H1 (cell line): ENCODE results near the gene CTIF. TPM values are rescaled to one million over a fixed set of nuclear protein-coding genes. Genes with fewer than 3 reads are reported as not detected.

ENCODE experiments used
- CTCF ChIA-PET: fragments of 300-600 bp; sonication (Branson Sonifier 250); formaldehyde crosslinking; loops from one replicate; lab custom pipeline; 2021; ENCODE audit not compliant: partially characterized antibody; lab: Charles Lee
- POLR2A ChIA-PET: fragments of 300-600 bp; sonication (Branson Sonifier 250); formaldehyde crosslinking; loops from one replicate; lab custom pipeline; 2021; ENCODE audit warnings: inconsistent platforms; ENCODE audit not compliant: partially characterized antibody; lab: Charles Lee
- DNase-seq, 2 experiments: peaks; one replicate each; pipeline versions ENCODE4 v3.0.0 to v3.0.0-alpha.2; 2010 to 2022; ENCODE audit warnings: low spot score in 2 of 2, low read depth in 1 of 2, mixed read lengths in 1 of 2
- FAIRE-seq: peaks from 2 replicates; lab custom pipeline; 2011; peaks lifted over from hg19 to GRCh38; lab: Jason Lieb, UNC
- H2AFZ ChIP-seq: 2 replicates; pipeline ENCODE4 v1.8.1; 2012; ENCODE audit warnings: low read length, inconsistent platforms
- H2AK5ac ChIP-seq: 2 replicates; pipeline ENCODE4 v1.6.1; 2013; ENCODE audit warnings: low read depth, low read length
- H2BK120ac ChIP-seq: replicated peaks from 2 replicates; pipeline ENCODE3; 2013; ENCODE audit warnings: low read depth, low read length, inconsistent platforms
- H2BK12ac ChIP-seq: 2 replicates; pipeline ENCODE4 v1.6.1; 2013; ENCODE audit warnings: low read depth, low read length
- H2BK15ac ChIP-seq: 2 replicates; pipeline ENCODE4 v1.6.1; 2013; ENCODE audit warnings: low read length
- H2BK20ac ChIP-seq: 2 replicates; pipeline ENCODE4 v1.6.1; 2013; ENCODE audit warnings: low read length
- H2BK5ac ChIP-seq: 2 replicates; pipeline ENCODE4 v1.6.1; 2013; ENCODE audit warnings: low read depth, low read length
- H3K14ac ChIP-seq: 2 replicates; pipeline ENCODE4 v1.6.1; 2013; ENCODE audit warnings: inconsistent platforms; ENCODE audit not compliant: insufficient read length
- H3K18ac ChIP-seq: 2 replicates; pipeline ENCODE4 v1.6.1; 2013; ENCODE audit warnings: low read length; ENCODE audit errors: extremely low read depth
- H3K23ac ChIP-seq: 2 replicates; pipeline ENCODE4 v1.6.1; 2013; ENCODE audit warnings: inconsistent platforms; ENCODE audit not compliant: insufficient read length
- H3K23me2 ChIP-seq: 2 replicates; pipeline ENCODE4 v1.6.1; 2013; ENCODE audit warnings: low read depth, low read length
- H3K27ac ChIP-seq: 2 replicates; pipeline ENCODE4 v1.6.1; 2011; ENCODE audit warnings: low read depth, low read length, inconsistent platforms
- H3K27me3 ChIP-seq, 4 experiments: replicated peaks in 1 of 4; 1 replicate in 1 of 4; 2 replicates in 3 of 4; pipeline versions ENCODE4 v1.6.1 to v1.8.1; 2011 to 2013; ENCODE audit warnings: low read length in 3 of 4, mild to moderate bottlenecking in 3 of 4, inconsistent platforms in 2 of 4, mixed read lengths in 2 of 4, moderate library complexity in 1 of 4; ENCODE audit not compliant: control insufficient read depth in 3 of 4, insufficient read depth in 3 of 4; ENCODE audit errors: extremely low read depth in 1 of 4
- H3K36me3 ChIP-seq, 4 experiments: 2 replicates each; pipeline versions ENCODE4 v1.6.1 to v1.8.1; 2011 to 2013; ENCODE audit warnings: mild to moderate bottlenecking in 4 of 4, low read length in 3 of 4, moderate library complexity in 2 of 4, control low read depth in 1 of 4, inconsistent platforms in 1 of 4; ENCODE audit not compliant: insufficient read depth in 4 of 4, control insufficient read depth in 2 of 4
- H3K4ac ChIP-seq: replicated peaks from 2 replicates; pipeline ENCODE3; 2013; ENCODE audit warnings: low read length, low read depth, mixed read lengths, inconsistent platforms; ENCODE audit not compliant: insufficient read length
- H3K4me1 ChIP-seq, 4 experiments: replicated peaks in 1 of 4; 1 replicate in 1 of 4; 2 replicates in 3 of 4; pipeline versions ENCODE4 v1.6.1 to v1.8.1; 2011 to 2013; ENCODE audit warnings: low read length in 3 of 4, inconsistent platforms in 2 of 4, mixed read lengths in 1 of 4; ENCODE audit not compliant: insufficient read depth in 4 of 4, control insufficient read depth in 3 of 4
- H3K4me2 ChIP-seq, 2 experiments: 2 replicates each; pipeline versions ENCODE4 v1.6.1 to v1.8.1; 2011 to 2013; ENCODE audit warnings: low read depth in 2 of 2, low read length in 2 of 2, control low read depth in 1 of 2, inconsistent platforms in 1 of 2, mild to moderate bottlenecking in 1 of 2; ENCODE audit not compliant: insufficient read depth in 1 of 2
- H3K4me3 ChIP-seq, 4 experiments: fragments of 200-600, 300-600 bp in 1 of 4; sonication (generic), shearing (Covaris generic), sonication (Bioruptor Twin) in 1 of 4; 2 replicates each; pipeline versions ENCODE4 v1.5.1 to v1.8.1; 2011 to 2016; ENCODE audit warnings: low read length in 4 of 4, low read depth in 3 of 4, control low read depth in 2 of 4, inconsistent platforms in 2 of 4, mild to moderate bottlenecking in 2 of 4, mixed read lengths in 1 of 4, moderate library complexity in 1 of 4; ENCODE audit not compliant: insufficient read depth in 2 of 4; ENCODE audit errors: extremely low read depth in 1 of 4
- H3K56ac ChIP-seq: replicated peaks from 2 replicates; pipeline ENCODE3; 2013; ENCODE audit warnings: low read depth, mild to moderate bottlenecking, mixed read lengths, low read length, inconsistent platforms; ENCODE audit not compliant: insufficient read length
- H3K79me1 ChIP-seq: 2 replicates; pipeline ENCODE4 v1.6.1; 2013; ENCODE audit warnings: low read depth, low read length, control low read depth
- H3K79me2 ChIP-seq, 2 experiments: 2 replicates each; pipeline versions ENCODE4 v1.6.1 to v1.8.1; 2012 to 2013; ENCODE audit warnings: low read length in 2 of 2, mild to moderate bottlenecking in 2 of 2, inconsistent platforms in 1 of 2; ENCODE audit not compliant: insufficient read depth in 2 of 2, control insufficient read depth in 1 of 2
- H3K9ac ChIP-seq, 4 experiments: replicated peaks in 1 of 4; 1 replicate in 1 of 4; 2 replicates in 3 of 4; pipeline versions ENCODE4 v1.6.1 to v1.8.1; 2011 to 2013; ENCODE audit warnings: low read depth in 3 of 4, low read length in 3 of 4, control low read depth in 2 of 4, mild to moderate bottlenecking in 2 of 4, moderate library complexity in 2 of 4, inconsistent platforms in 1 of 4; ENCODE audit errors: extremely low read depth in 1 of 4
- H3K9me3 ChIP-seq, 2 experiments: 2 replicates each; pipeline versions ENCODE4 v1.6.1 to v1.8.1; 2012 to 2013; ENCODE audit warnings: mild to moderate bottlenecking in 2 of 2, moderate library complexity in 2 of 2, control low read depth in 1 of 2, inconsistent platforms in 1 of 2, low read depth in 1 of 2, low read length in 1 of 2, mixed read lengths in 1 of 2; ENCODE audit not compliant: insufficient read depth in 2 of 2
- H4K20me1 ChIP-seq, 2 experiments: replicated peaks in 1 of 2; 2 replicates each; pipeline versions ENCODE3 to v1.8.1; 2011 to 2013; ENCODE audit warnings: inconsistent platforms in 2 of 2, low read length in 2 of 2, mild to moderate bottlenecking in 1 of 2; ENCODE audit not compliant: insufficient read depth in 2 of 2, control insufficient read depth in 1 of 2
- H4K5ac ChIP-seq: 2 replicates; pipeline ENCODE4 v1.6.1; 2013; ENCODE audit warnings: low read length, low read depth, mixed read lengths, inconsistent platforms; ENCODE audit not compliant: insufficient read length
- H4K8ac ChIP-seq: 2 replicates; pipeline ENCODE4 v1.8.0; 2013; ENCODE audit warnings: mild to moderate bottlenecking, moderate library complexity, low read length, inconsistent platforms; ENCODE audit not compliant: insufficient read depth; ENCODE audit errors: extremely low read depth
- H4K91ac ChIP-seq: replicated peaks from 2 replicates; pipeline ENCODE3; 2013; ENCODE audit warnings: low read length, mixed read lengths, inconsistent platforms; ENCODE audit not compliant: insufficient read length
- ATF3 ChIP-seq: IDR thresholded peaks from 2 replicates; pipeline ENCODE4 v1.6.1; 2011; ENCODE audit warnings: low read depth, mild to moderate bottlenecking, low read length; ENCODE audit not compliant: insufficient read depth
- BCL11A ChIP-seq, 2 experiments: IDR thresholded peaks; one replicate each; pipeline ENCODE4 v1.6.1; 2011; ENCODE audit warnings: low read depth in 2 of 2, low read length in 2 of 2, mild to moderate bottlenecking in 2 of 2
- CBX5 ChIP-seq: fragments of 300-800, 300-1000 bp; sonication (generic); IDR thresholded peaks from 2 replicates; pipeline ENCODE4 v1.7.1; 2016; ENCODE audit warnings: antibody characterized with exemption, low read length, low read depth
- CBX8 ChIP-seq: fragments of 300-800, 300-1000 bp; sonication (generic); IDR thresholded peaks from 2 replicates; pipeline ENCODE4 v1.7.1; 2016; ENCODE audit warnings: low read depth, low read length, borderline replicate concordance
- FOSL1 ChIP-seq: IDR thresholded peaks from 2 replicates; pipeline ENCODE4 v1.6.1; 2011; ENCODE audit warnings: mild to moderate bottlenecking, low read depth, low read length, moderate library complexity; ENCODE audit not compliant: insufficient read depth
- HDAC2 ChIP-seq, 2 experiments: fragments of 300-600 bp in 1 of 2; sonication (generic) in 1 of 2; IDR thresholded peaks; 2 replicates each; pipeline ENCODE4 v1.6.1; 2011 to 2012; ENCODE audit warnings: low read depth in 2 of 2, low read length in 2 of 2, mild to moderate bottlenecking in 2 of 2, moderate library complexity in 2 of 2, borderline replicate concordance in 1 of 2, inconsistent platforms in 1 of 2
- KDM1A ChIP-seq: fragments of 200-600, 300-600 bp; sonication (generic); IDR thresholded peaks from 2 replicates; pipeline ENCODE4 v1.7.1; 2016; ENCODE audit warnings: mild to moderate bottlenecking, low read length, borderline replicate concordance
- RFX5 ChIP-seq: IDR thresholded peaks from 2 replicates; pipeline ENCODE4 v1.6.1; 2011; ENCODE audit warnings: low read depth, low read length, improper control_type of control experiment, borderline replicate concordance
- RXRA ChIP-seq: IDR thresholded peaks from 2 replicates; pipeline ENCODE4 v1.6.1; 2011; ENCODE audit warnings: low read depth, mild to moderate bottlenecking, low read length, moderate library complexity; ENCODE audit not compliant: insufficient read depth
- TAF7 ChIP-seq: optimal IDR thresholded peaks from 2 replicates; pipeline ENCODE3; 2011; ENCODE audit warnings: low read depth, mild to moderate bottlenecking, inconsistent platforms, low read length, moderate library complexity, borderline replicate concordance
- WGBS, 2 experiments: shearing (Covaris generic) in 1 of 2; methylation state at CpG; one replicate each; pipeline versions ENCODE4 v1.1.6 to v1.1.7; 2013 to 2015; ENCODE audit warnings: low lambda C conversion rate in 2 of 2, mixed read lengths in 2 of 2, inconsistent platforms in 1 of 2, low coverage in 1 of 2, missing lambda C conversion rate in 1 of 2; ENCODE audit not compliant: insufficient replicate concordance in 2 of 2, insufficient coverage in 1 of 2, insufficient read length in 1 of 2; ENCODE audit errors: extremely low coverage in 1 of 2, missing lambda C conversion rate in 1 of 2; 5-methylcytosine and 5-hydroxymethylcytosine counted together
- polyA plus RNA-seq, 7 experiments: library from polyadenylated mRNA; depleted of rRNA in 3 of 7; stranded (reverse) in 5 of 7; unstranded in 2 of 7; fragments of >200 nt in 5 of 7; fragments of 200-250 nt in 2 of 7; gene quantifications; 1 replicate in 5 of 7; 2 replicates in 1 of 7; 4 replicates in 1 of 7; pipeline versions ENCODE4 v1.2.1 to v1.2.3, GENCODE V29; 2011 to 2013; ENCODE audit warnings: missing spikeins in 2 of 7, mixed read lengths in 2 of 7
- total RNA-seq: library from RNA; stranded (reverse); fragmentation: NEBNext Ultra II Directional; extraction: Animal tissue kit (Norgen Biotek cat#: 25700); gene quantifications from 2 replicates; pipeline ENCODE4 v1.2.1, GENCODE V29; 2021

The CTIF gene
- total and polyA plus RNA-seq, 2 of the 8 experiments (the other 6 are each of a cell fraction or from before 2014, with no cell fraction given) = 9.0 to 17.8 TPM

DNA sequence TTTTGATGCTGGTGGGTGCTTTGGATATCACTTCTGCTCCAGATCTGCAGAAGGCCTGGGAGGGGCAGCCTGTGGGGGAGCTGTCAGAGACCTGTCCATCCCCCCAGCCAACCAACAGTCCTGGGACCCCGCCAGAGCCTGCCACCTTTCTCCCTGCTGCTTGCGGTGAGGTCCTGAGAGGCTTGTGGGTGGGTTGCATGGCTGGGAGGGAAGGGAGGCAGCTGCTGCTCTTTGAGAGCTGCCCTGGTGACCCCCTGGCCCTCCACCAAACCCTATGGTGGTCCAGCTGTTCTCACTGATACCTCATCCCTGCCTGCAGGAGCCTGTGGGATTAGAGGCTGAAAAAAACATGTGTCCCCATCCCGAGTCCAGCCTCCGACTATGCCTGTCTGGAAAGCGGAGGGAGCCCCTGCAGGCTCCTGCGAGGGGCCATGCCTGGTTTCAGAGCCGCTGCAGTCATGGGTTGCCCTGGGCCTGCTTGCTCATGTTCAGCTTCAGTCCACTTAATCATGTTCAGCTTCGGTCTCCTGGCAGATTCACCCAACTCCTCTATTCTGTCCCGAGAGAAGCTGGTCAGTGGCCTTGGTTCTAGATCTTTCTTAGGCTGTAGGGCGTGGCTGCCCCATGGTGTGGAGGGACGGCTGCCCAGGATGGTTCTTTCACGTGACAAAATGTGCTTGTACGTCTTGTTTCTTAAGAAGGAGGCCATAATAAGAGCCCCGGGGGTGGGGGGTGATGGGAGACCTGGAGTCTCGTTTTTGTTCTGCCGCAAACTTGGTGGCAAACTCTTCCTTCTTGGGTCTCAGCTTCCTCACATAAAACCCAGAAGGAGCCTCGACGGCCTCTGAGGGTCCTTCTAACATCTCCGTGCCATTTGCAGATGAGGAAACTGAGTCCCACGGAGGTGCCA is 98.5 kb downstream of the CTIF start:
- Histone ChIP-seq H3K4me2 (no peak overlapping the region), H3K18ac (no peak overlapping the region), H3K36me3 (no peaks in the 10 kb centered on the region), H3K79me1 (no peaks in the 10 kb centered on the region; the same call in 1 of the 2 replicates), H2BK20ac (no peak overlapping the region), H2BK15ac (no peak overlapping the region), H3K9me3 (no peaks in the 10 kb centered on the region), H3K4me1 (peaks cover 3 to 8% (median 6%) of the 10 kb centered on the region in 4 experiments; a peak in 4 of 7 replicates), H3K14ac (no peak overlapping the region), H2AK5ac (no peak overlapping the region), H3K4ac (no peak overlapping the region), H2BK120ac (no peak overlapping the region), H3K56ac (no peak overlapping the region), H3K79me2 (no peaks in the 10 kb centered on the region), H3K23ac (no peak overlapping the region), H3K27ac (no peak overlapping the region), H4K8ac (no peak overlapping the region), H2BK12ac (no peak overlapping the region), H4K20me1 (peaks cover 0 to 6% of the 10 kb centered on the region in 2 experiments), H3K27me3 (no peaks in the 10 kb centered on the region; a peak in 1 of 7 replicates), H4K5ac (no peak overlapping the region), H2BK5ac (no peak overlapping the region), H3K4me3 (no peak overlapping the region), H3K23me2 (no peaks in the 10 kb centered on the region; the same call in 1 of the 2 replicates), H2AFZ (no peak overlapping the region), H4K91ac (no peak overlapping the region), H3K9ac (no peak overlapping the region)
- FAIRE-seq (no peak), DNase-seq (no peak)
- WGBS, 2 experiments = 87% methylated on average over 19 of the region's 20 CpGs; no CpG with 5 or more reads in 1 of the 2 experiments
- POLR2A ChIA-PET = interaction anchor here (0.6 to 1.3 kb wide), 2 partner anchors 9 to 98 kb away, joined by 3 to 4 read pairs; no protein-coding TSS in a partner anchor
- CTCF ChIA-PET = interaction anchor here (1.1 to 7.2 kb wide), 20 partner anchors 12 to 799 kb away, joined by 3 to 72 read pairs (median 6); no protein-coding TSS in a partner anchor
- no peak for TF ChIP-seq KDM1A
- no peak for TF ChIP-seq RXRA
- no peak for TF ChIP-seq ATF3
- no peak for TF ChIP-seq FOSL1
- TF ChIP-seq BCL11A (IDR thresholded peaks at IDR 0.05; ENCODE audit: low read depth in 2 of 2, low read length in 2 of 2) = no peak
- TF ChIP-seq CBX5 = no peak
- no peak for TF ChIP-seq CBX8
- TF ChIP-seq RFX5 = no peak
- TF ChIP-seq HDAC2 (IDR thresholded peaks at IDR 0.05; ENCODE audit: borderline replicate concordance in 1 of 2, low read depth in 2 of 2, low read length in 2 of 2) = no peak
- TF ChIP-seq TAF7 = no peak
